ENCODE results near the gene TPH2. TPM values are rescaled to one million over a fixed set of nuclear protein-coding genes. Genes with fewer than 3 reads are reported as not detected.

Gene TPH2
- total RNA-seq, 4 donors from 2014 or later: not detected

- Histone ChIP-seq H3K9me3 (no peaks in the 10 kb centered on the region), H3K4me3 (no peak overlapping the region), H3K27me3 (peaks cover 0 to 5% (median 0%) of the 10 kb centered on the region in 4 donors), H3K36me3 (no peaks in the 10 kb centered on the region), H3K27ac (no peak overlapping the region), H3K4me1 (no peaks in the 10 kb centered on the region)
- intact Hi-C loops (cut with DNase I): no loop called here
- 38 to 47% methylated on average over 1 of the region's 1 CpG for WGBS, 2 donors
- no peak for TF ChIP-seq POLR2A (IDR thresholded peaks at IDR 0.05)
- TF ChIP-seq CTCF (IDR thresholded peaks at IDR 0.05): no peak
- no peak for DNase-seq
Measured at GRCh38 chr12:71999795-72000194, 61.1 kb downstream of the TPH2 start.

DNA sequence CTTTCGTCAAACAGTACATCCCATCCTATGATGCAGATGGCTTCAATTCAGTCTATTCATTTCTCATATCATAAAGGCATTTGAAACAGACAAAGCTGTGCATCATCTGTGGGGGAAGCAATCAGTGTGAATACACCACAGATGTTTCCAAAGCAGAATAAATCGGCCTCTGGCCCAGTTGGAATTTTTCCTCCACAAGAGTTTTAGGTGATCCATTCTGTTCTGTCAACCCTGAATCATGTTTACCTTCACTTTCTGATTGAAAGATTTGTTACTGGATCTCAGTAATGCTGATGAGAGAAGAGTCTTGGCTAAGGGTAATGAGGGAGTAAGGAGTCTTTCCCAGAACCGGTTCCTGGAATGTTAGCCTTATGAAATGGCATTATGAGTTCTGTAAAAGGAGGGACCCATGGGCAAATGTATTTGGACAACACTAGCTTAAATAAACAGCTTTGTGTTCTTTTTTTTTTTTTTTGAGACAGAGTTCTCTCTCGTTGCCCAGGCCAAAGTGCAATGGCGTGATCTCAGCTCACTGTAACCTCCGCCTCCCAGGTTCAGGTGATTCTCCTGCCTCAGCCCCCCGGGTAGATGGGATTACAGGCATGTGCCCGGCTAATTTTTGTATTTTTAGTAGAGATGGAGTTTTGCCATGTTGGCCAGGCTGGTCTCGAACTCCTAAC is 62.5 kb downstream of the TPH2 start:
- no peaks in the 10 kb centered on the region for H3K36me3 ChIP-seq
- no peak for DNase-seq
- H3K4me3 ChIP-seq: no peak overlapping the region
- intact Hi-C loops (cut with DNase I): no loop called here
- H3K9me3 ChIP-seq: no peaks in the 10 kb centered on the region
- peaks cover 0 to 13% (median 0%) of the 10 kb centered on the region in 4 donors for H3K27me3 ChIP-seq
- WGBS, 2 donors: 68% methylated on average over 9 of the region's 9 CpGs
- no peak for TF ChIP-seq POLR2A (IDR thresholded peaks at IDR 0.05)
- no peak for TF ChIP-seq CTCF (IDR thresholded peaks at IDR 0.05)
- no peak overlapping the region for H3K27ac ChIP-seq
- H3K4me1 ChIP-seq: no peaks in the 10 kb centered on the region

DNA sequence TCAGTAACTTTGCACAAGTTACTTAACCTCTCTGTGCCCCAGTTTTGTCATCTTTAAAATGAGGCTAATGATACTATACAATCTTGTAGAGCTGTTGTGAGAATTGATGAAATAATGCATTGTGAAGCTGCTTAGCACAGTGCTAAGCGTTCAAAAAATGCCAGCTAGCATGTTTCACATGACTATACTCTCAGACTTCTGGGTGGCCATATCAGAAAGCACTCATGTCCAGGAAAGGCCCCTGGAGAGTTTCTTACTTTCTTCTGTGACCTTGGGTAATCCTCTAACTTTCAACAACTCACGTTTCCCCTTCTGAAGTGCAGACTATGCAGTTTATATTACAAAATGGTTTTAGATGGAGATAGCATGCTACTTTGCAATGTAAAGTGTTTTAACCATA is 68.1 kb downstream of the TPH2 start:
- no peaks in the 10 kb centered on the region for H3K9me3 ChIP-seq
- WGBS, 2 donors: 32 to 46% methylated on average over 2 of the region's 2 CpGs
- no peak overlapping the region for H3K4me3 ChIP-seq
- no peak overlapping the region for H3K27ac ChIP-seq
- DNase-seq: no peak
- peaks cover 0 to 13% (median 0%) of the 10 kb centered on the region in 4 donors for H3K27me3 ChIP-seq
- no peaks in the 10 kb centered on the region for H3K4me1 ChIP-seq
- TF ChIP-seq POLR2A (IDR thresholded peaks at IDR 0.05) (no peak), CTCF (IDR thresholded peaks at IDR 0.05) (no peak)
- intact Hi-C loops (cut with DNase I): no loop called here
- H3K36me3 ChIP-seq: no peaks in the 10 kb centered on the region

DNA sequence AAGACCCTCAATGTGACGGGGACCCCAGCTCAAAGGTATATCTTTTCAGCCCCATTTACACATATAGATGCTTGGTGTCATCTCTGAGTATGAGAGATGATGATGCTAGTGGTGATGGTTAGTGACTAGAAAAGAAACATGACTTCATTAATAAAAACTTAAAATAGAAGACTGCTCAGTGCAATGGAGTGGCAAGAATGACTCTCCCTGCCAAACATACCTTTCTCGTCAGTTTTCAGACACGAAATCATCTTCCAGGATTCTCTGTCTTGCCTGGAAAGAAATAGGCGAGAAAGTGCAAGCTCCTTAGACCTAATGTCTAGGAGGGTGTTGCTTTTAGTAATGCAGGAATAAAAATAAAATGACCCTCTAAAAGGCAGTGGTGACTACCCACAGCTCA is 71.7 kb downstream of the TPH2 start:
- Histone ChIP-seq H3K27me3 (peaks cover 0 to 12% (median 0%) of the 10 kb centered on the region in 4 donors), H3K9me3 (no peaks in the 10 kb centered on the region), H3K4me1 (no peaks in the 10 kb centered on the region), H3K36me3 (no peaks in the 10 kb centered on the region), H3K4me3 (no peak overlapping the region), H3K27ac (no peak overlapping the region)
- intact Hi-C loops (cut with DNase I): no loop called here
- TF ChIP-seq CTCF (IDR thresholded peaks at IDR 0.05) (no peak), POLR2A (IDR thresholded peaks at IDR 0.05) (no peak)
- WGBS, 2 donors: 35 to 54% methylated on average over 4 of the region's 4 CpGs
- no peak for DNase-seq

DNA sequence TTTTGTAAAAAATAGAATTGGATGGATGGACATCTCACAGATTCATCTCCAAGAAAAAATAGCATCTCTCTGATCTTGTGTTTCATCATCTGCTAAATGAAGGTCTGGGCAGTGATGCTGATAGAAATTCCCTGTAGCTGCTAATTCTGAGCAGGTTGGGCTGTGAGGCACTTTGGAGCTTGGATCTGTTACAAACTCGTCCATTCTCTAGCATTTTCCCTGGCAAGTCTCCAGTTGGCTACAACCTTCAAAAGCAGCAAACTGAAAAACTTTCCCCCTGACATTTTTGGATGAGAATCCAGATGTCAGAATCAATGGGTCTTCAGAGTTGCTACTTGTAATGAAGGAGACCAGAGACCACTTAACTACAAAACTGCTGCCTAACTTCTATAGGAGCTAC is 72.7 kb downstream of the TPH2 start:
- intact Hi-C loops (cut with DNase I): no loop called here
- 6 to 9% methylated on average over 1 of the region's 1 CpG for WGBS, 2 donors
- no peak for TF ChIP-seq POLR2A (IDR thresholded peaks at IDR 0.05)
- TF ChIP-seq CTCF (IDR thresholded peaks at IDR 0.05): no peak

More for the DNA sequence above, 72.7 kb downstream of the TPH2 start:
- no peaks in the 10 kb centered on the region for H3K9me3 ChIP-seq
- no peaks in the 10 kb centered on the region for H3K36me3 ChIP-seq
- H3K4me1 ChIP-seq: no peaks in the 10 kb centered on the region
- no peak overlapping the region for H3K27ac ChIP-seq
- DNase-seq: no peak
- H3K27me3 ChIP-seq: peaks cover 0 to 1% (median 0%) of the 10 kb centered on the region in 4 donors
- no peak overlapping the region for H3K4me3 ChIP-seq

Data from esophagus squamous epithelium (tissue), 5 donors.